ENCODE results near the gene CSTA.

- no peak for TF ChIP-seq CTCF (IDR thresholded peaks at IDR 0.05; ENCODE audit: insufficient read depth, low read depth, low read length)
- TF ChIP-seq EZH2 (IDR thresholded peaks at IDR 0.05; ENCODE audit: insufficient read depth, low read length) = no peak
Measured at GRCh38 chr3:122350814-122351418, 25.9 kb downstream of the CSTA start.
